Activated CD8-positive, alpha-beta memory T cell treated with anti-CD3 and anti-CD28 coated beads, Interleukin-2, amount 10 ng/mL, durations not matched to agents 7 days and 5 days (primary cell): ENCODE data around the gene TAF4. TPM values are rescaled to one million over a fixed set of nuclear protein-coding genes. Genes with fewer than 3 reads are reported as not detected.

Source experiments
- ATAC-seq: fragments of 150-1000 bp; cut with Tn5 transposase; one replicate; pipeline ENCODE4 v1.10.0; 2021; ENCODE audit warnings: moderate library complexity
- CTCF ChIA-PET: fragments of 350-600 bp; sonication (Branson Sonifier 250); formaldehyde crosslinking; loops from one replicate; lab custom pipeline; 2021; ENCODE audit warnings: antibody characterized with exemption; lab: Charles Lee
- DNase-seq: peaks from one replicate; pipeline ENCODE4 v3.0.0-alpha.2; 2020
- H3K27ac Mint-ChIP-seq: one replicate; pipeline ENCODE4 v1.8.0; 2021; ENCODE audit warnings: mild to moderate bottlenecking, mixed read lengths
- H3K27me3 Mint-ChIP-seq: one replicate; pipeline ENCODE4 v1.8.0; 2021; ENCODE audit warnings: mixed read lengths
- H3K36me3 Mint-ChIP-seq: one replicate; pipeline ENCODE4 v1.8.0; 2021; ENCODE audit warnings: mild to moderate bottlenecking, mixed read lengths
- H3K4me1 Mint-ChIP-seq: one replicate; pipeline ENCODE4 v1.8.0; 2021; ENCODE audit warnings: mixed read lengths
- H3K4me3 Mint-ChIP-seq: one replicate; pipeline ENCODE4 v1.8.0; 2021; ENCODE audit warnings: mild to moderate bottlenecking, moderate library complexity, mixed read lengths
- H3K9me3 Mint-ChIP-seq: one replicate; pipeline ENCODE4 v1.8.0; 2022; ENCODE audit warnings: low read depth, mixed read lengths
- total RNA-seq, 2 experiments: library from RNA; stranded (reverse); gene quantifications; one replicate each; pipeline ENCODE4 v1.2.3, GENCODE V29; 2021

TAF4 gene
- total RNA-seq, 2 experiments from 2014 or later: 21.1 to 24.2 TPM

DNA sequence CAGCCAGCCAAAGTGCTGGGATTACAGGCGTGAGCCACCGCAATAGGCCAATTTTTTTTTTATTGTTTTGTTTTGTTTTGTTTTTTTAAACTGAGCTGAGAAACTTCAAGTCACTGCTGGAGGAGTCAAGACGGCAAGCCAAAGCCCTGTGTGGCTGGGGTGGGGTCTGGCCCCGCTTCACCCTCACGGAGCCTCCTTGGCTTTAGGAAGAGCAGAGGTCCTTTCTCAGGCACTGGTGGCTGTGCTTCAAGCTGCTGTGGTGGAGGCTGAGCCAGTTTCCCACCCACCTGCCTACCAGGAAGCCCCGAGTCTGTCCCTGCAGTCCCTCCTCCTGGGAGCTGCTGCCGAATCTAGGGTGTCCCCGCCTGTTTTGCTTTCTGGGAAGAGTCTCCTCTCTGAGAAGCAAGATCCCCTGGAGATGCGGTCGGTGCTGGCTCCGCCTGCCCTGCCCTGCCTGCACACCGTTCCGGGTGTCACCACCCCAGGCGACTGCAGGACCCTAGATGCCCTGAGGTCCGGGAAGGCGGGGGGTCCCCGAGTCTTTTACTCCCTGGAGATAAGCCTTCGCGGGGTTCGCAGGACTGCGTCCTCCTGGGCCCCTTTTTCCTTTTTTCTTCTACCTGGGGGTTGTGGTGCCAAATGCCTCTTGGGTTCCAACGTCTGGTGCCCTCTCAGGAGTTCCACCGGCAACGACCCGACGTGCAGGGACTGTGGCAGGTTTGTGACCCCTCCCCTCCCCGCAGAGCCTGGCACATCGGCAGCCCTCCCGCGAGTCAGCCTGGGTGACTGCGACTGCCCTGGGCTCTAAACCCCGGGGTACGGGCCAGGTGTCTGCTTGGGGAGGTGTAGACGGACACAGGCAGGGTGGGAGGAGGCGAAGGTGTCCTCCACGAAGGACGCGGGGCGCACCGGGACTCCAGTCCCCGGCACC lies 100.7 kb downstream of the TAF4 start:
- H3K4me1 Mint-ChIP-seq: no peaks in the 10 kb centered on the region
- ATAC-seq: no peak
- peaks cover 15% of the 10 kb centered on the region for H3K27me3 Mint-ChIP-seq
- H3K4me3 Mint-ChIP-seq: no peak overlapping the region
- CTCF ChIA-PET: no interaction called here
- no peaks in the 10 kb centered on the region for H3K9me3 Mint-ChIP-seq
- H3K36me3 Mint-ChIP-seq: no peaks in the 10 kb centered on the region
- peak; percentile 37 for DNase-seq
- H3K27ac Mint-ChIP-seq: no peak overlapping the region

DNA sequence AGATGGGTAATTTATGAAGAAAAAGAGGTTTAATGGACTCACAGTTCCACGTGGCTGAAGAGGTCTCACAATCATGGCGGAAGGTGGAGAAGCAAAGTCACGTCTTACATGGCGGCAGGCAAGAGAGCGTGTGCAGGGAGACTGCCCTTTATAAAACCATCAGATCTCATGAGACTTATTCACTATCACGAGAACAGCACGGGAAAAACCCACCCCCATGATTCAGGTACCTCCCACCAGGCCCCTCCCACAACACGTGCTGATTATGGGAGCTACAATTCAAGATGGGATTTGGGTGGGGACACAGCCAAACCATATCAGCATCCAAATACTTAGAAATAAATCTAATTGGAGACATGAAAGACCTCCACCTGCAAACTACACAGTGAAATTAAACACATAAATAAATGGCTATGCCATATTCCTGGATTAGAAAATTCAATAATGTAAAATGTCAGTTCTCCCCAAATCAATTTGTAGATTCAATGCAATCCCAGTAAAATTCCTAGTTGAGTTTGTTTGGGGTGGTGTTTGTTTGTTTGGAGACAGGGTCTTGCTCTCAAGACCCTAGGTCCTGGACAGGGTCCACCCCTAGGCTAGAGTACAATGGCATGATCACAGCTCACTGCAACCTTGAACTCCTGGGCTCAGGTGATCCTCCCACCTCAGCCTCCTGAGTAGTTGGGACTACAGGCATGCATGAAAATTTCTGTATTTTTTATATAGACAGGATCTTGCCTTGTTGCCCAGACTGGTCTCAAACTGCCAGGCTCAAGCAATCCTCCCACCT lies 101.6 kb downstream of the TAF4 start:
- Mint-ChIP-seq H3K4me3 (no peak overlapping the region), H3K4me1 (no peaks in the 10 kb centered on the region), H3K27me3 (peaks cover 15% of the 10 kb centered on the region), H3K27ac (no peak overlapping the region), H3K36me3 (no peaks in the 10 kb centered on the region), H3K9me3 (no peaks in the 10 kb centered on the region)
- ATAC-seq (no peak), DNase-seq (no peak)
- CTCF ChIA-PET: no interaction called here

DNA sequence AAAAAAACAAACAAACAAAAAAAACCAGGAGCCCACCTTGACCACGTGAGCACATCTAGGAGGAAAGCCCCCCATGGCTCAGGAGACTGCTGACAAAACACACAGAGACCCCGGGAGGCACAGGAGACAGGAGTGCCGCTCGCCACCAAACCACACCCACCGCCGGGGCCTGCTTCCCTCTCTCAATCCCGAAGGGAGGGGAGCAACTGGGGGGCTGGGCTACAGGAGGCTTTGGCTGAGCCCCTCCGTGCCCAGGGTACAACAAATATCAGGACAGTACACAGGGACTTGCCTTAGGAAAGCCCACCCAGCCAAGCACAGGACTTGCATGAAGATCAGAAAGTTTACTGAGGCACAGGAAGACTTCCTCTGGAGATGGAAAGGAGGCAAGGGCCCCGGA lies 102.5 kb downstream of the TAF4 start:
- Mint-ChIP-seq H3K36me3 (no peaks in the 10 kb centered on the region), H3K4me1 (no peaks in the 10 kb centered on the region), H3K27me3 (peaks cover 15% of the 10 kb centered on the region), H3K4me3 (no peak overlapping the region), H3K27ac (no peak overlapping the region), H3K9me3 (no peaks in the 10 kb centered on the region)
- DNase-seq: no peak
- CTCF ChIA-PET: no interaction called here
- no peak for ATAC-seq

DNA sequence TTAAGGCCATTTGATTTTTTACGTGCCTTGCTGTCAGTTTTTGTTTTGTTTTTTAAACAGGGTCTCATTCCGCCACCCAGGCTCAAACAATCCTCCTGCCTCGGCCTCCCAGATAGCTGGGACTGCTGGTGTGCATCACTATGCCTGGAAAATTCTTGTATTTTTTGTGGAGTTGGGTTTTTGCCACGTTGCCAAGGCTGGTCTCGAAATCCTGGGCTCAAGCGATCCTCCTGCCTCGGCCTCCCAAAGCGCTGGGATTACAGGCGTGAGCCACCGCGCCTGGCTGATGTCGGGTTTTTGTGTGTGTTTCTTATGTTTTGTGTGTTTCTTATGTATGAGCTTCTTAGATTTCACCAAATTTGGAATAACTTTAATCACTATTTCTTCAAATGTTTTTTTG lies 104.8 kb downstream of the TAF4 start:
- no peaks in the 10 kb centered on the region for H3K4me1 Mint-ChIP-seq
- no peak for DNase-seq
- no peak for ATAC-seq
- H3K9me3 Mint-ChIP-seq: no peaks in the 10 kb centered on the region
- no peak overlapping the region for H3K27ac Mint-ChIP-seq
- H3K4me3 Mint-ChIP-seq: no peak overlapping the region
- peaks cover 19% of the 10 kb centered on the region for H3K27me3 Mint-ChIP-seq
- H3K36me3 Mint-ChIP-seq: no peaks in the 10 kb centered on the region
- CTCF ChIA-PET: no interaction called here

DNA sequence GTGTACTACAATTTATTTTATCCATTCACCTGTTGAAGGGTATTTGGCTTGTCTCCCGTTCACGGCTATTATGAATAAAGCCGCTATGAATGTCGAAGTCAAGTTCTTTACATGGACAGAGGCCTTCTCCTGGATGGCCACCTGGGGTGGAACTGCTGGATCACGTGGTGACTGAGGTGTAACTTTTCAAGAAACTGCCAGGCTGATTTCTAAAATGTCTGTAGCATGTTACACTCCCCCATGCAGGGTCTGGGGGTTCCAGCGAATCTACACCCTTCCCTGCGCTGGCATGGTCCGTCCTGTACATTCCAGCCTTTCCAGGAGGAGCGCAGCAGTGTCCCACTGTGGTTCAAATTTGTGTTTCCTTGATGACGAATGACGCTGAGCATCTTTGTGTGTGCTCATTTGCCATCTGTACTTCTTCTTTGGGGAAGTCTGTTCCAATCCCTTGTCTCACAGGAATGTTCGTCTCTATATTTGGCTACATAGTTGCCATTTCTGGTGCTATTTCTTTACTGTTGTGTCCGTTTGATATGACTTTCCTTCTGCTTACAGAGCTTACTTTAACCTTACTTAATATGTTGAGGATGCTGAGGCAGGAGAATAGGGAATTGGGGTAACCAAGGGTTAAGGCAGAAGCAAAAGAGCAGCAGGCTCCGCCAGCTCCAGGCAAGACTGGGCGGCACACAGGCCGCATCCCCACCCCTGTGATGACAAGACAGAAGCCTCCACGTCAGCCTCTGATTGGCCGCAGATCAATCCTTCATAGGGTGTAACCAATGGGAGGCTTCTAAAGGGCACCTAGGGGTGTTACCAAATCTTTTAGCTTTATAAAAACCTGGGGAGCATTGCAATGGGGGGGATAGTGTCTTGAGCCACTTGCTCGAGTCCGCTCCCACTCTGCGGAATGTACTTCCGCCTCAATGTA lies 106.6 kb downstream of the TAF4 start:
- Mint-ChIP-seq H3K9me3 (no peaks in the 10 kb centered on the region), H3K4me1 (no peaks in the 10 kb centered on the region), H3K27me3 (peaks cover 21% of the 10 kb centered on the region), H3K27ac (no peak overlapping the region), H3K4me3 (no peak overlapping the region), H3K36me3 (no peaks in the 10 kb centered on the region)
- ATAC-seq (no peak), DNase-seq (no peak)
- CTCF ChIA-PET: no interaction called here

DNA sequence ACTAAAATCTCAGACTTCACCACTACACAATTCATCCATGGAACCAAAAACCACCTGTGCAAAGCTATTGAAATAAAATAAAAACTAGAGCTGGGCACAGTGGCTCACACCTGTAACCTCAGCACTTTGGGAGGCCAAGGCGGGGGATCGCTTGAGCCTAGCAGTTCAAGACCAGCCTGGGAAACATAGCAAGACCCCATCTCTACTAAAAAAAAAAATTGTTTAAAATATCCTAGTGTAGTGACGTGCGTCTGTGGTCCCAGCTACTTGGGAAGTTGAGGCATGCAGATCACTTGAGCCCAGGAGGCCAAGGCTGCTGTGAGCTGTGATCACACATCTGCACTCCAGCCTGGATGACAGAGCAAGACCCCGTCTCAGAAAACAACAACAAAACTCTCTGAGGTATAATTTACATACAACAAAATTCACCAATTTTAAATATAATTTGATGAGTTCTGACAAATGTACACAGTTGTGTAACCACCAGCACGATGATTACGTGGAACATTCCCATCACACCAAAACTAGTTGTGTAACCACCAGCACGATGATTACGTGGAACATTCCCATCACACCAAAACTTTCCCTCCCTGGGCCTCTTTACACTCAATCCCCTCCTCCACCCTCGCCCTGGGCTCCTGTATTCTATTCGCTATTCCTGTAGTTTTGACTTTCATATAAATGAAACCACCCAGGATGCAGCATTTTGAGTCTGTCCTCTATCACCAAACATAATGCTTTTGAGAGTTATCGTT lies 107.5 kb downstream of the TAF4 start:
- Mint-ChIP-seq H3K27ac (no peak overlapping the region), H3K4me1 (no peaks in the 10 kb centered on the region), H3K4me3 (no peak overlapping the region), H3K27me3 (peaks cover 17% of the 10 kb centered on the region), H3K9me3 (no peaks in the 10 kb centered on the region), H3K36me3 (no peaks in the 10 kb centered on the region)
- CTCF ChIA-PET: no interaction called here
- ATAC-seq (no peak), DNase-seq (no peak)

DNA sequence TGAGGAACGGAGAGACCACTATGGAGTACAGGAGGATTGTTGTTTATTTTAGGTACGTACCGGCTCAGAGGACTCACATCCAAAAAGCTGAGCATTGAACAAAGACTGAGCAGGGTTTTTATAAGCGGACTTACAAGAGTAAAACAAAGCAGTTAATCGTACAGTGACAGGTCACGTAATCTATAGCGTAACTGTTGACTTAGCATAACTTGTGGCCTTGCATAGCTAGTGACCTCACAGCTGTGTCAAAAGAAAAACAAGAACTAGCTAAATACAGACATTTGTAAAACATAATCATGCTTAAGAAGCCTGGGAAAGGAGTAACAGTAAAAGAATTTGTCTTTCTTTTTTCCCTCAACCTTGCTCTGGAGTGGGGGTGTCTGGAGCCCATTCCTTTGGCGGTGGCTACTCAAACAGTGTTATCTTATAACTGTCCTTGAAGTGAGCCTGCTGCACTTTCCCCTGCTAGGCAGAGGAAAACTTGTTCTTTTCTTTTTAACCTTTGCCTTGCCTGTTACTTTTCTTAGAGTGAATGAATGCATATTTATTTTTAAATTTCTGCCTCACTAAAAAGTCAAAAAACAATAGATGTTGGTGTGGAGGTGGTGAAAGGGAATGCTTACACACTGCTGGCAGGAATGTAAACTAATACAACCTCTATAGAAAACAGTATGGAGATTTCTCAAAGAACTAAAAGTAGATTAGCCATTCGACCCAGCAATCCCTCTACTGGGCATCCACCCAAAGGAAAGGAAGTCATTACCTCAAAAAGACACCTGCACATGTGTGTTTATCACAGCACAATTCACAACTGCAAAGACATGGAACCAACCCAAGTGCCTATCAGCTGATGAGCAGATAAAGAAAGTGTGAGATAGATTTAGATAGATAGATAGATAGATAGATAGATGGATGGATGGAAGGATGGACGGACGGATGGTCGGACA lies 109.0 kb downstream of the TAF4 start:
- CTCF ChIA-PET: no interaction called here
- DNase-seq (no peak), ATAC-seq (no peak)
- Mint-ChIP-seq H3K27me3 (peaks cover 17% of the 10 kb centered on the region), H3K36me3 (no peaks in the 10 kb centered on the region), H3K4me3 (no peak overlapping the region), H3K27ac (no peak overlapping the region), H3K9me3 (no peaks in the 10 kb centered on the region), H3K4me1 (no peaks in the 10 kb centered on the region)

DNA sequence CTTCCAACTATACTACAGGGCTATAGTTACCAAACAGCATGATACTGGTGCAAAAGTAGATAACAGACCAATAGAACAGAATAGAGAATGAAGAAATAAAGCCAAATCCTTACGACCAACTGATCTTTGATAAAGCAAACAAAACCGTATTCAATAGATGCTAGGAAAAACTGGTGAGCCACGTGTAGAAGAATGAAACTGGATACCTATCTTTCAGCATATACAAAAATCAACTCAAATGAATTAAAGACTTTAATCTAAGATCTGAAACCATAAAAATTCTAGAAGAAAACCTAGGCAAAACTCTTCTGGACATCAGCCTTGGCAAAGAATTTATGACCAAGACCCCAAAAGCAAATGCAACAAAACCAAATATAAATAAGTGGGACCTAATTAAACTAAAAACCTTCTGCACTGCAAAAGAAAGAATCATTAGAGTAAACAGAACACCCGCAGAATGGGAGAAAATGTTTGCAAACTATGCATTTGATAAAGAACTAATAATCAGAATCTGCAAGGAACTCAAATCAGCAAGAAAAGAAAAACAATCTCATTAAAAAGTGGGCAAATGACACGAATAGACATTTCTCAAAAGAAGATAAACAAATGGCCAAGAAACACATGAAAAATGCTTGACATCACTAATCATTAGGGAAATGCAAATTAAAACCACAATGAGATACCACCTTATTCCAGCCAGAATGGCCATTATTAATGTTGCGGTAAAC lies 109.8 kb downstream of the TAF4 start:
- CTCF ChIA-PET: no interaction called here
- Mint-ChIP-seq H3K4me3 (no peak overlapping the region), H3K27me3 (peaks cover 17% of the 10 kb centered on the region), H3K36me3 (no peaks in the 10 kb centered on the region), H3K9me3 (no peaks in the 10 kb centered on the region), H3K27ac (no peak overlapping the region), H3K4me1 (no peaks in the 10 kb centered on the region)
- ATAC-seq: no peak
- no peak for DNase-seq

DNA sequence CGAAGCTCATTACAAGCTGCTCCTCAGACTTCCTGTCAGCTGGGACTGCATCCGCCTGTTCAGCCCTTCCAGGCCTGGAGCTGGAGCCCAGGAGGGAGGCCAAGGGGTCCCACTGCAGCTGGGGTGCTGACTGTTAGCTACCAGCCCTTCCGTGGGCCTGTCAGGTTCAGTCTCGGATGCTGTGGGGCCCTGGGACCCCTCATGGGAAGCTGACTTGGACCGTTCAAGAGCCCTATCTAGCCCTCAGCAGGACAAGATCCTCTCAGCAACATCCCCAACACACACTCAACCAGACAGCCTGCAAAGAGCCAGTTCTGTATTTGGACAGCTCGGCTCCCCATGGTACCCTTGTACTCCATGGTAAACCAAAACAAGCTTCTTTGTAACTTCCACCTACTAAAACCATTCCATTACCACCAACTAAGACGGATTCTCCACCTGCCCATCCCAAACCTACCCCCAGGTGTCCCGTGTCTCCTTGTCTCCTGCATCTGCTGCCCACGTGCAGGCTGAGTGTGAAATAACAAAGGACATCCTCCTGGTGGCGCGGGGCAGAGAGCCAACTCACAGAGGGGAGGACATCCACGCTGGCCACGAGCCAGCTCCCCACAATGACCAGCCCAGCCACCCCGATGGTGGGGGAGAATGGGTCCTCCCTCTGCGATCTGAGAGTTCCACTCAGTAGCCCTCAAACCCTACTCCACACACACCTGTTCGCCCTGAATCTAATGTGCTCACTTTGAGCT lies 111.2 kb downstream of the TAF4 start:
- CTCF ChIA-PET: no interaction called here
- no peak overlapping the region for H3K27ac Mint-ChIP-seq
- ATAC-seq (no peak), DNase-seq (no peak)
- no peaks in the 10 kb centered on the region for H3K9me3 Mint-ChIP-seq
- H3K27me3 Mint-ChIP-seq: peaks cover 17% of the 10 kb centered on the region
- no peak overlapping the region for H3K4me3 Mint-ChIP-seq
- no peaks in the 10 kb centered on the region for H3K36me3 Mint-ChIP-seq
- no peaks in the 10 kb centered on the region for H3K4me1 Mint-ChIP-seq

DNA sequence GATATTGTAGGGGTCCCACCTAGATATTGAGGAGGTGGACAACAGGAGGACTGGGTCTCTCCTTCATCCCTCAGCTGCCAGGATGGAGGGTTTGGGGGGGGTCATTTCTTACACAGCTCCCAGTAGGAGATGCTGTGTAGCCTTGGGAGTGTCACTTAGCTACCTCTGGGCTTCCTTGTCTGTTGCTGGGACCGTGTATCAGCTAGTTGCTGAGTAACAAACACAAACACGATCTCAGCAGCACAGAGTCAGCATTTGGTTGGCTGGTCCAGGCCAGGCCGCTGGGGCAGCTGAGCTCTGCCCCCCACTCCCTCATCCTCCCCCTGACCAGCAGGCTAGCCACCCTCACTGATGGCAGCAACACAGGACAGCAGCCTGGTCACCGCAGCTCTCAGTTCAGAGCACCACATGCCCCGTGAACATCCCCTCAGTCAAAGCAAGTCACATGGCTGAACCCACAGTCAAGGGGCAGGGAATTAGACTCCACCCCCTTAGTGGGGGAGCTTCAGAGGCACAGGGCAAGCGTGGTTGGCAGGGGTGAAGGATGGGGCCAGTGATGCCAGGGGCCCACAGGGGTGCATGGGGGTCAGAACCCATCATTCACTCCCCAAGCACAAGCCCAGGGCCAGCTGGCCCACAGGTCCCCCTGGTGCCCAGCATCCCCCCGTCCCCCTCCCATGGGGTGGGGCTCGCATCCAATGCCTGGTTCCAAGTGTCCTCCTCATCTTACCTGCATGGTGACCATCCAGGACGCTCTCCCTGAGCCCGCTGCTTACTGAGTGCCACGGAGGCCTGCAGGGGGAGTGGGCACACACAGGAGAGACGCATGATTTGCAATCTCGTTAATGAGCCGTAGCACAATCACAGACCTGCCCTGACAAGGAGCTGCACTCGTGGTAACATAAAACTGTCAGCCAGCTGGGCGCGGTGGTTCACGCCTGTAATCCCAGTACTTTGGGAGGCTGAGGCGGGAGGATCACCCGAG lies 112.4 kb downstream of the TAF4 start:
- Mint-ChIP-seq H3K36me3 (no peaks in the 10 kb centered on the region), H3K4me1 (no peaks in the 10 kb centered on the region), H3K27ac (no peak overlapping the region), H3K9me3 (no peaks in the 10 kb centered on the region), H3K27me3 (peaks cover 17% of the 10 kb centered on the region), H3K4me3 (no peak overlapping the region)
- ATAC-seq (no peak), DNase-seq (no peak)
- CTCF ChIA-PET: no interaction called here
